DMS79 treated with DMSO at 0.1 percent for 48 hours (cell line): ENCODE results near the gene GPR139.

Experiments used
- DNase-seq: peaks from one replicate; lab custom pipeline; 2025; lab: John Stamatoyannopoulos, UW

Gene GPR139

DNA sequence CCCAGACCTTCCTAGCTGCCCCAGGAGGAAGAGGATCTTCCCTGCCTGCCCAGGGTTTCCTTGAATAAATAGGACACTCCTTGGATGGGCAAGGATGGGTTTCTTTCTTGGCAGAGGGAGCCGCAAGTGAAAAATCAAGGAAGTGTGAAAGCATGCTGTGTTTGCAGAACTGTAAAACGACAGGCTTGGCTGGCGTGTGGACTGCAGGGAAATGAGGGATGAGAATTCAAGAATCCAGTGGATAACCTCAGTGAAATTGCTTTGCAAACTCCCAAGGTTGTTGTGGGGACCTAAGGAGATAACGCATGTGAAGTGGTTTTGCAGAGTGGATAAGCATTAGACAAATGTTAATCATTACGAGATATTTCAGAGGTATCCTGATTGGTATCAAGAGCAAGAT, 20.4 kb downstream of the GPR139 start:
- DNase-seq, result no peak

DNA sequence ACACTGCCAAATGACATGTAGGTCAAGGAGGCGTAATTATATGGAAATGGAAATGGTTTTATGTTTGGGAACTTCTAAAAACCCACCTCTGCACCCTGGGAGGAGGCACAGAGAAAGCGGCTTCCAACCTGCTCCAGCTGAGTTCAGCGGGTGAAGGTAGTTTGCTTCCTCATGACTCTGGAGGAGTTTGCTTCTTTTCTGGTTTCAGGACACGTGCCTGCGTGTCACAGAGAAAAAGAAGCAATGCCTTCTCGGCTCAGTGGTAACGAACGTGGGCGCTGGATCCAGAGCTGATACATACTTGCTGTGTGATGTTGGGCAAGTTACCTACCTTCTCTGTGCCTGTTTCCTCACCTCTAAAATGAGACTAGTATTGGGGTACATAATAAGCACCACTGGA, 22.1 kb downstream of the GPR139 start:
- no peak for DNase-seq

DNA sequence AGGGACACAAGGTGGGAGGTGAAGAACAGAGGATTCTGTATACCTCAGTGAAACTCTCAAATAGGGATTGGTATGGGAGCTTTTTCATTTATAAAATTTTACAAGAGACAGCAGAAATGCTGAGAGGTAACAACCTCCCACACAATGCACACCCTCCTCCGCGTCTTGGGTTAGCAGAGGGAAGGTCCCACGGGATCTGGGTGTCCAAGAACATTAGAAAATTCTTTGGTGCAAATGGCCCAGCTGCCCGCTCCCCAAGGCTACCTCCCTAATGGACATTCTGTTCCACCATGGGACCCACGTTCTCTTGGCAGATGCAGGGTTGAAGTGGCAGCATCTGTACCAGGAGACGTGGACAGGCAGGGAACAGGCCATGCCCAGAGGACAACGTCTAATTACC, 22.5 kb downstream of the GPR139 start:
- no peak for DNase-seq

DNA sequence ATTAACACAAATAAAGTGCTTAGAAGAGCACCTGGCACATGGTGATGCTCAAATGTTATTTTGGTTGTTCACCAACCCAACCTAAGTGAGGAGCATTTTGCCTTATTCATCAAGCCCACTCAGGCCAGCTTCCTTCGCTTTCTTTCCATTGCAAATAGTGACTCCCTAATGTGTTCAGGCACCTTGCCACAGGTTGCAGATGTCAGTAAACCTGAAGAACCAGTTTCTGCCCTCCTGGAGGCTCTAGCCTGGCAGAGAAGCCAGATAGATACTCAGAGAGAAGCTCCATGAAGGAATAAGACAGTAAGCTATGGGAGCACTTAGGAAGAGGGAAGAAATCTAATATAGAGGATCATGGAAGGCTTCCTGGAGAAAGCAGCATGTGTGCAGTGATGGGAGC, 23.9 kb downstream of the GPR139 start:
- no peak for DNase-seq

DNA sequence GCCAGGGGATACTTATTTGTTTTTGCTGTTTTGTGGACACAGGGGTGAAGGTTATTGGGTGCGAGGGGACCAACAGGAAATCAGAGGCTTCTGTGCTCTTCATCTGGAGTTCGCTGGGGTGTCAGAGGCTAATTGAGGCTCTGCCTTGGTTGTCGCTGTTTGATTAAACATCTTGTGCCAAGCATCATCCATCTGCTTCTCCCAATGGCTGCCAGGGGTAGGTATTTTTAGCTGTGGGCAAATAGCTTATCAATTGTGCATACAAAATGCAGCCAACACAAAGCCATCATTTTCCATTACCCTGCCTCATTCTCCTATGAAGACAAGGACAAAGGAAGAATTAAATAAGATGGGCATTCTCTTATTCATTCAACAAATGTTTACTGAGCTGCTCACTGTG, 27.8 kb downstream of the GPR139 start:
- no peak for DNase-seq

DNA sequence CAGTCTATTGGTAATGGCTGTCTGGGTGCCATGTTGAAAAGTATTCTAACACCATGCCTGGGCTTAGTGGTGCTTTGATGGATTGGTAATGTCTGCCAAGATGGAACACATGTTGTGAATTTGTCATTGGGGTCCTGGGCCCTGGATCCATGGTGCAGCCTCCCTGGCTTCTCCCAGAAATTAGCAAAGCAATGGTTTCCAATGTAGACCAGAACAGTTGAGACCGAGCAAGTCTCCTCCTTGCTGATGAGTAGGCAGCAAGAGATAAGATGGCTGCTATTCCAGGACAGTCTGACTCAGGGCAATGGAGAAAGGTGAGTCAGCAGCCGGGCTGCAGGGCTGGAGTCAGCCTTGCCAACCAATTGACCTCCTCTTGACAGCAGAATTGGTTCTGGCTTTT, 30.8 kb downstream of the GPR139 start:
- DNase-seq, result no peak

DNA sequence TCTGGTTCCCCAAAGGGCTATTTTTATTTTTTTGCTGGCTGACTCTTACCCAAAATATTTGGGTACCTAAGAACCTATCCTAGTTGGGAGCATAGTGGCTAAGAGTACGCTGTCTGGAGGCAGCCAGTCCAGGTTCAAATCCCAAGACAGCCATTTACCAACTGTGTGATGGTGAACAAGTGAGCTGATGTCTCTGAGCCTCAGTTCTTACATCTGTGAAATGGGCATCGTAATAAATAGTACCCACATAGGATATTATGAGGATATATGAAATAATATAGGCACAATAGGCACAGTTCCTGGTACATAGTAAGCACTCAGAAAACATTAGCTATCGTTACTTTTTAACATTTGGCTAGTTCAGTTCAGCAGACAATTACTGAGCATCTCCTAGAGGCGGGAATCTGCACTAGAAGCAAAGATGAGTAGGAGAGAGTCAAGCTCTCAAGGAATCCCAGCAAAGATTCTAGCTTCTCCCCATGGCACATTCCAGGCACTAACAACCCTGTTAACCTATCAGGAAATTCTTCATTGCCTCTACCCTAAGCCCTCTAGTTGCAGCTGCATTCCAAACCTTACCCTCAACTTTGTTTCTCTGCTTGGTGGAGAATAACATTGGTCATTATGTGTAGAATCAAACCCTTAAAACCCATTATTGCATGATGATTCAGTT, 31.6 kb downstream of the GPR139 start:
- DNase-seq, result no peak

DNA sequence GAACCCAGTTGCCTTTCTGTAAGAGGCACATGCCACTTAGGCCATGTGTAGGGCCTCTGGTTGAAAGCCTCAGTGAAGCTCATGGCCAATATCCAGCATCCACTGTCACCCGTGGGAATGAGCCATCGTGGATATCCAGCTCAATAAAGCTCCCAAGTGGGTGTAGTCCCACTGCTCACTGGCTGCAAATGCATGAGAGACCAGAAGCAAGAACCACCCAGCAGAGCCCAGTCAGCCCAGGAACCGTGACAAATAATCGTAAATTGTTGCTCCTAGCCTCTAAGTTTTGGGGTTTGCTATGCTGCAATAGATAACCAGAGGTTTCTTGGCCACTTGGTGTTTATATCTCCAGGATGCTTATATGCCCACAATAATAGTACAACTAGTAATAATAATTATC, 33.7 kb downstream of the GPR139 start:
- no peak for DNase-seq

DNA sequence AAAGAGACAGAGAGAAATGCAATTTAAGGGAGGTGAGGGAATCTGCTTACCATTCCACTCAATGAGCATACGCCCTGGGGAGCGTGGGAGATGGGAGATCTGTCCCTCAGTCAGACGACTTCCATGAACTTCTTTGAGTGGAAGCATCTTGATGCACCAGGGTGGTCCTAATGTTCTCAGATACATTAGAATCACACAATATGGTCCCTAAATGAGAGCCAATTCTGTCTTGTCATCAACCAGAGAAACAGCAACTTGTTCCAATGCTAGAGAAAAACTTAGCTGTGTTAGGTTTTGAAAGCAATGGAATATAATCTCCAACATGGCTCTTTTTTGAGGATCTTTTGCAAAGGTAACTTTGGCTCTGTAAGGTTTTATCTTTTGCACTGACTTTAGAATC, 44.1 kb downstream of the GPR139 start:
- DNase-seq, result no peak

DNA sequence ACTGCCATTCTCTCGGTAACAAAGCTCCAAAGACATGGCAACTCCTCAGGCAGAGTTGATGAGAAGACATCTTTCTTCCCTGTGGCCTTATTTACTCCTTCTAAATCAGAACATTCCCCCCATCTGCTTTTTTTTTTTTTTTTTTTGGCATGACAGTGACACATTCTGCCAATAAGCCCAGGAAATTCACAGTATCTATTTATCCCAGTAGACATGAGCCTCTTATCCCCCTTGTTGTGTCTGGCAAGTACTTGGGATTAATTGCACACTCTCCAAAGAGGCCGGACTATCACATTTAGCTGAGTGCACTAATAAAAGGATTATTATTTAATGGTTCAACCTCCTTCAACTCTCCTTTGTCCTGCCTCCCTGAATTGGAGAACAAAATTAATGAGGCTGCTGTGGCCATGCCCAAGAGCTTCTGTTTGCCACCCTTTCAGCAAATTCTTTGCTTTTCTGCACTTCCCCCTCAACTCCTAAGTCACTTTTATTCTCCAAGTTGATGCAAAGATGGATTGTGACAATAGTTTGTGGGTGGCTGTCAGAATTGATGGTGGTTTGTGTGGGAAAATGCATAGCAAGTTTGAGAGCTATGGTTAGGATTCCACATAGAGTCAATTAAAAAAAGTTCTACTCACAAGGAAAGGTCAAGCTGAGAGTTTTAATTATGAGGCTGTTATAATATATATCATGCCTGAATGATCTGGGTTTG, 47.2 kb downstream of the GPR139 start:
- peak; percentile 48 for DNase-seq

DNA sequence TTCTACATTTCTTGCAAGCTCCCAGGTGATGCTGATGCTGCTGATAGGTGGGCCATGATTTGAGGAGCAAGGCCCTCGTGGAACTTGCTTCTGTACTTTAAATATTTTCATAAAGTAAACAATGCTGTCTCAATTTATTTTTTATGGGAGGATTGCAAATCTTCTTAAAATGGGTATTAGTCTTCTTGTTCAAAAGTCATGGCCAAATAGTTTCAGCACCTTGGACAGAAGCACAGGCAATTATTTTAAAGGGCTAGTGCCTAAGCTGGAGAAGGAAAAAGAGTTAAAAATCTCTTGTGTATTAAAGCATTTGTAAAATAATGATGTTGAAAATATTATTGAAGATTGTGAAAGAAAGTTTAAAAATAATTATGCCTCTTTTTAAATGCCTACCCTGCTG, 50.5 kb downstream of the GPR139 start:
- no peak for DNase-seq

DNA sequence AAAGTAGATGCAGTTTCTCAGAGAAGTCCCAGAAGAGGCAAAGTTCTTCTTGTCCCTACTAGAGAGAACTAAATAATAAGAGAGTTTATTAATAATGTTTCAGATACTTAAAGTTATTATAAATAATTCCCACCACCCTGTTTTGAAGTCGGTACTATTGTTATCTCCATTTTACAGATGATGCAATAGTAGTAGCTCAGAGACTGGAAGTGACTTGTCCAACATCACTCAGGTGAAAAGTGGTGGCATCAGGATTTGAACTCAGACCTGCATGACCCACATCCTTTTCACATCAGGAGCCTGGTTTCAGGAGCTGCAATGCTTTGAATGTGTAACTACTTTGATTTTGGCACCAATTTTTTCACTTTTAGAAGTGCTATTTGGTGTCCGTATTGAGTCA, 52.7 kb downstream of the GPR139 start:
- DNase-seq, result no peak

DNA sequence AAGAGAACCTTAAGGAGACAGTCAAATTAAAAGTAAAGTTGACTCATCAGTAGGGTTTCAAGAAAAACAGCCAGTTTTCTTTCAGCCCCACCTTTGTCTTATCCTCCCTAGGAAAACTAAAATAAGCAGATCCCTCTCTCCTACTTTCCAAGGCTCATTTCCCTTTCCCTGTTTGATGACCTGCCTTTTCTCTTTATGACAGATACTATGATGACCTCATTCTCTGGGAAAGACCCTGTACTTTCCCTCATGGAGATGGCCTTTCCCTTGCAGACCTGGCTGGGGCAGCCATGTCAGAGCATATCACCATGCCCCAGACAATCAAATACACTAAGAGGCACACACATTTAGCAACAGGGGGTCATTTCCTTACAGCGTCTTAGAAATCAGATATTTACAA, 53.6 kb downstream of the GPR139 start:
- DNase-seq, result no peak

DNA sequence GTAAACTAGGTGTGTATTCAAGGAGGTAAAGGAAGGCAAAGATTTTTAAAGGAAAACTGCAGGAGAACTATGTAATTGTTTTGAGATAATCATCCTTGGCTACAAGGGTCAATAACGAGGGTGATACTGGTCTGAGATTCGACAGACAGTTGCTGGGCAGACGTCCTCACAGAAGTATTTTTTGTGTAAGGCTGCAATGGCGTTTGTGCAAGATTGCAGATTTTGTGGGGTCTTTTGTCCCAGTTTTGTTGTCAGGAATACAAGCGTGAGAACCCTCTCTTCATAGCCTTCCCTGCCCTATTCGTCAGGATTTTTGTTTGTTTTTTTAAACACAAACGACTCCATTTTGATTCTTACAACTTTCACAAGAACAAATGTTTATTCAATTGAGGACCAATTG, 57.5 kb downstream of the GPR139 start:
- no peak for DNase-seq

DNA sequence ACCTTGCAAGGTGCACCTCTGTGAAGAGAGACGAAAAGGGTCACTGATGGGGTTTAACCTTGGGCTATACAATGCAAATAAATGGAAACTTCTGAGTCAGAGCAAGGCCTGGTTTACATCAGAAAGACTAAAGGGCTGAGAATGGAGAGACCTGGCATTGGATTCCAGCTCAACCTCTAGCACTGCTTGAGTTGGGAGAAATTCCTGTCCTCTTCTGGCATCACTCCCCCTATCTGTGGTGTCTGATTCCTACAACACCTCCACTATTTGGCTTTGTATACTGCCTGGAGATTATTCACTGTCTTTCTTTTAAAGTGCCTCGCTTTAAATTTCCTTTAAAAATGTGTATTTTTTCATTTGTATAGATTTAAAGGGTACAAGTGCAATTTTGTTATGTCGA, 68.8 kb downstream of the GPR139 start:
- no peak for DNase-seq

DNA sequence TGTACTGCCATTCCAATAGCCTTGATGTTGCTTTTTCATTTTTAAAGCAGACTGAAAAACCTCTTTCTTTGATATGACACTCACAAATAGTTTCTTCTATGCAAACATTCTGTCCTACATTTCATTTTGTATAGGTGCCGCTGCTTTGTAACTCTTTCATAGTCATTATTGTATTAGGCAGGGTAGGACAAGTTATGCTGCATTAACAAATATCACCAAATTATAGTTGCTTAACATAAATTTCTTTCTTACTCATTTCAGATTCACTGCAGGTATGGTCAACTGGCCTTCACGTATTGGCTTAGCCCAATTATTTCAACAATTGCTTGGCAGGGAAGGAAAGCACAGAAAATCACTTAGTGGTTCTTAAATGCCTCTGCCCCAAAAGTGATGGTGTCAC, 70.8 kb downstream of the GPR139 start:
- DNase-seq, result no peak

DNA sequence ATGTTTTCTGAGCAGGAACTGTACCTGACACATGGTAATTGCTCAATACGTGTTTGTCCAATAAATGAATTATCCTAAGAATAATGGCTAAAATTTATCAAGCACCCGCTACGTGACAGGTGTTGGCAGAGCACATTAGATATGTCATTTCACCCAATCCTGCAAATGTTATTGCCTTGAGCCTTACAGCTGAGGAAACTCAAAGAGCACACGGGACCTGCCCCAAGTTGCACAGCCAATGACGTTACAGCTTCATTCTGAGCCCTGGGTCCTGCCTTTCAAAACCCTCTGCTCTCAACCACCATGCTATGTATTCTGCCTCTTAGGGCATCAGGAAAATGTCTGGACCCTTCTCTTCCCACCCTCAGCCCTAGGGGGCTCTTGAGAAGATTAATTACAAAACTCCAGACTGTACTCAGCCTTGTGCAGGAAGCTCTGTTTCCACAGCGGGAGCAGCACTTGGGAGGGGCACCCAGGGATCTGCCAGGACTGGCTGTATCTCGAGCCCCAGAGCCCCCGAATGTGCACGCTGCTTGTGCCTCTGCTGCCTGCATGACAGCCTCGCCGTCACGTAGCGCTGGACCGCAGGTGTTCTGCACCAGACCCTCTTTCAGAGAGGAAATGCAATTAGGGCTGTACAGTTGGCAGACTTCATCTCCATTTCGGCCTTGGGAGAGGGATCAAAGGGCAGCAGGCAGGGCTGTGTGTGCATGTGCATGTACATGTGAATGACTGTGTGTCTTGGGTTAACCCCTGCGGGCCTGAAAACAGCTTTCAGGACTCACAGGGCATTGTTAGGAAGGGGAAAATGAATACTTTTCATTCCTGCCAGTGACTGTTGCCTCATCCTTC, 71.6 kb downstream of the GPR139 start:
- peak; percentile 41 for DNase-seq

DNA sequence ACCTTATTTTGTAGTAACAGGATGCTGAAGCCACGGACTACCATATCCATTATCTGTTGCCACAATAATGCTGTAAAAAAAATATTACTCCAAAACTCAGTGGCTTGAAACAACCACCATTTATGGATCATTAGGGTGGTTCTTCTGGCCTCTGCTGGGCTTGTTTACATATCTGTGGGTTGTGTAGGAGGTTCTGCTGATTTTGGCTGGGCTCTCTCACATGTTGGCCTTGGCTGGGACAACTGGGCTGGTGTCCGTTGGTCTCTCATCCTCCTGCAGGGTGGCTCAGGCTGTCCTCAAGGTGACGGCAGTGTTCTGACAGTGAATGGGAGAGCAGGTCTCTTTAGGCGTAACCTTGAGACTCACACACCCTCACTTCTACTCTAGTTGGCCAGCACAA, 76.0 kb downstream of the GPR139 start:
- peak; percentile 50 for DNase-seq

DNA sequence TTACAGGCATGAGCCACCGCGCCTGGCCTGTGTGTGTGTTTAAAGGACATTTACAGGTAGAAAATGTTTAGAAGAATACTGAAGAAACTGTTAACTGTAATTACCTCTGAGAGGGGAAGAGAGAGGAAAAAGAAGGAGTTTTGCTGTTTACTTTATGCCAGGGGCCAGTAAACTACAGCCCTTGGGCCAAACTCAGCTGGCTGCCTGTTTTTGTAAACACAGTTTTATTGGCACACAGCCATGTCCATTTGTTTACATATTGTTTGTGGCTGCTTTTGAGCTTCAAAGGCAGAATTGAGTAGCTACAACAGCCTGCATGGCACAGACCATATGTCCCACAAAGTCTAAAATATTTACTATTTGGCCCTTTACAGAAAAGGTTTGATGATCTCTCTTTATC, 76.4 kb downstream of the GPR139 start:
- peak; percentile 73 for DNase-seq

DNA sequence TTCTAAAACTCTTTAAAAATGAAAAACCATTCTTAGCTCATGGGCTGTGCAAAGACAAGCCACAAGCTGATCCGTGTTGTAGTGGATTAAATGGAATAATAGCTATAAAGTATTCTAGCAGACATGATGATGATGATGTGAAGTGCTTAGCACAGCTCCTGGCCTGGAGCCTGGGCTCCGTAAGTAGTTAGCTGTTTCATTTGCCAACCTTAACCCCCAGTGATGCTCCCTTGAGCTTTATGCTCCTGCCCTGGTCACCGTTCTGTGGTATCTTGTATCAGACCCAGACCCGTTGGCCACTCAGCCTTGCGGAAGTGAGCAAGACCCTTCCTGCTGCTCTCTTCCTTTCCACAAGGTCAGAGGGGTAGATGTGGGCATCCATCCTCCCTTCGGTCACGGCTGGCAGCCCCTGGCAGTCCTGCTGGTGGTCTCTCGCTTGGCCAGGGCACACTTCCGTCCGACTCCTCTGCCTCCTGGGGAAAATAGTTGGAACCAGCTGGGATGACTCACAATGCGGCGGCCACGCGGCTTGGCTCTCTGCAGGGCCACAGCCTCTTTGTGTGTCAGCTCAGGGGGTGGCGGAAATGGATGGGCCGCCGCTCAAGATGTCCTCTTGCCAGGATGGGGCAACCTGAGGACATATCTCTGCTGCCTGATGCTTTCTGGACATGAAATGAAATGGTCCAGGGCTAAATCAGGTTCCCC, 79.1 kb downstream of the GPR139 start:
- DNase-seq, result no peak

DNA sequence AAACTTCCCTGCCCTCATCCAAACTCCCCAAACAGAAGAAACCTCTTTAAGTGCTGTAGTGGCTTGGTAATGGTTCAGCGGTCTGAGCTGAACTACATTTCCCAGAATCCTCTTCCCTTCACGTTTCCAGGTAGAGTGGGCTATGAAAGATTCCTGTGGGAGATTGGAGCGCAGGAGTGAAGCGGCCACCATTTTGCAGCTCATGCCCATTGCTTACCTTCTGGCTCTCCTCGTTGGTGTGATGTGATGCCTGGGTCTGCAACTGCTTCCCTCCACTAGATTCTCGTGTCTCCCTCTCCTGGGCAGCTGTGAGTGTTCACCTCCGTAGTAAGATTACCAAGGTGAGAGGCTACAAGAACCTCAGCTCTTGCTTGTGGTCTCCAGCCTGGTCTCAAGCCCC, 82.1 kb downstream of the GPR139 start:
- no peak for DNase-seq

DNA sequence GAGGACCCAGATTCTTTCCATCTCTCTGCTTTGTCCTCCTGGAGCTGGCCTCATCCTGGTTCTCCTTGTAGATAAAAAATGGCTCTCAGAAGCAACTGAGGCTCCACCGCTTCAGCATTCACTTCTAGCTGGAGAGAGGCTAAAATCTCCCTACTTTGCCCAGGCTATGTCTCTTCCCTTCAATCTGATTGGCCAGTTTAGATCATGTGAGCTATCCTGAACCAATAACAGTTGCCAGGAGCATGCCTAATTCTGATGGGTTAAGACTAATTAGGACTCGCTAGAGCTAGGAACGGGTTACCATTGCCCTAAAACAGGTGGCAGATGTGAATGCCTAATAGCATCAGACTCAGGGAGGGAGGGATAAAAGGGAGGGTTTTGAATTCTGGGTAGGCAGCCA, 89.6 kb downstream of the GPR139 start:
- no peak for DNase-seq
